GM12878 (cell line): Measurements from ENCODE around the gene RAMP1. TPM values are rescaled to one million over a fixed set of nuclear protein-coding genes. Genes with fewer than 3 reads are reported as not detected.

Experiments
- ATAC-seq: fragments of 200-7000 bp; cut with Tn5 transposase; 3 replicates; pipeline ENCODE4 v1.9.1; 2020; ENCODE audit warnings: mild to moderate bottlenecking, moderate library complexity
- BruUV-seq: library from RNA; stranded (reverse); fragments of 400-500 nt; replicated peaks from 2 replicates; lab custom pipeline; 2021; lab: Mats Ljungman, UMichigan
- CTCF ChIA-PET: fragments of 300-600 bp; sonication (Branson Sonifier 250); formaldehyde crosslinking; extraction: SDS; loops from one replicate; lab custom pipeline; 2021; ENCODE audit warnings: inconsistent platforms; lab: Yijun Ruan, JAX
- POLR2A ChIA-PET: fragments of 350-600 bp; formaldehyde crosslinking; extraction: SDS; loops from one replicate; lab custom pipeline; 2021; ENCODE audit warnings: inconsistent platforms; lab: Charles Lee
- RAD21 ChIA-PET: fragments of 300-600 bp; sonication (Branson Sonifier 250); formaldehyde crosslinking; loops from one replicate; lab custom pipeline; 2023; ENCODE audit warnings: antibody characterized with exemption; ENCODE audit not compliant: unreplicated experiment; lab: Charles Lee
- SMC1A ChIA-PET: fragments of 300-600 bp; sonication (Branson Sonifier 250); formaldehyde crosslinking; loops from one replicate; lab custom pipeline; 2023; ENCODE audit not compliant: unreplicated experiment, uncharacterized antibody; lab: Charles Lee
- DNase-seq: peaks from one replicate; pipeline ENCODE4 v3.0.0-alpha.2; 2011; ENCODE audit warnings: low read depth, low spot score
- FAIRE-seq: peaks from 3 replicates; lab custom pipeline; 2011; peaks lifted over from hg19 to GRCh38; lab: Jason Lieb, UNC
- H2AFZ ChIP-seq: 2 replicates; pipeline ENCODE4 v1.6.0; 2011; ENCODE audit warnings: low read depth, low read length, control low read depth; ENCODE audit not compliant: control insufficient read depth
- H3K27ac ChIP-seq: 2 replicates; pipeline ENCODE4 v1.5.1; 2011; ENCODE audit warnings: control low read depth; ENCODE audit not compliant: control insufficient read depth, insufficient read depth
- H3K27me3 ChIP-seq, 2 experiments: replicated peaks in 1 of 2; 2 replicates each; pipeline versions ENCODE4 v1.6.0 to v1.6.1; 2011; ENCODE audit warnings: low read length in 1 of 2; ENCODE audit not compliant: control insufficient read depth in 2 of 2, insufficient read depth in 2 of 2
- H3K36me3 ChIP-seq, 2 experiments: 2 replicates each; pipeline ENCODE4 v1.5.1; 2011; ENCODE audit warnings: low read length in 1 of 2; ENCODE audit not compliant: control insufficient read depth in 2 of 2, insufficient read depth in 2 of 2
- H3K4me1 ChIP-seq: 2 replicates; pipeline ENCODE4 v1.6.1; 2011; ENCODE audit warnings: mild to moderate bottlenecking, low read length, moderate library complexity, mixed read lengths; ENCODE audit not compliant: control insufficient read depth, insufficient read depth
- H3K4me2 ChIP-seq: 2 replicates; pipeline ENCODE4 v1.6.0; 2011; ENCODE audit warnings: control low read depth; ENCODE audit not compliant: control insufficient read depth, insufficient read depth
- H3K4me3 ChIP-seq: fragments of 200-600 bp; sonication (generic); 2 replicates; pipeline ENCODE4 v1.5.1; 2016
- H3K79me2 ChIP-seq: 2 replicates; pipeline ENCODE4 v1.6.0; 2011; ENCODE audit warnings: low read length; ENCODE audit not compliant: control insufficient read depth, insufficient read depth
- H3K9ac ChIP-seq: 2 replicates; pipeline ENCODE4 v1.8.0; 2011; ENCODE audit warnings: low read length, control low read depth, mixed read lengths; ENCODE audit not compliant: control insufficient read depth, insufficient read depth
- H3K9me3 ChIP-seq: replicated peaks from 3 replicates; pipeline ENCODE4 v1.5.1; 2011; ENCODE audit warnings: mild to moderate bottlenecking, low read length; ENCODE audit not compliant: control insufficient read depth, insufficient read depth
- H4K20me1 ChIP-seq: 2 replicates; pipeline ENCODE4 v1.6.0; 2011; ENCODE audit not compliant: control insufficient read depth, insufficient read depth
- FOXK2 ChIP-seq: fragments of 450-650 bp; IDR thresholded peaks from 2 replicates; pipeline ENCODE4 v1.6.1; 2017; ENCODE audit warnings: mild to moderate bottlenecking, moderate library complexity
- HDGF ChIP-seq: fragments of 450-650 bp; IDR thresholded peaks from 2 replicates; pipeline ENCODE4 v1.6.1; 2016; ENCODE audit warnings: antibody characterized with exemption
- MYC ChIP-seq: IDR thresholded peaks from 2 replicates; pipeline ENCODE4 v1.6.1; 2011; ENCODE audit warnings: mild to moderate bottlenecking, low read length, moderate library complexity, inconsistent platforms; ENCODE audit not compliant: insufficient read depth, insufficient replicate concordance, insufficient read length, severe bottlenecking
- NFYA ChIP-seq: IDR thresholded peaks from 2 replicates; pipeline ENCODE4 v1.6.1; 2011; ENCODE audit warnings: low read depth, mild to moderate bottlenecking, low read length, improper control_type of control experiment, borderline replicate concordance
- POLR2AphosphoS5 ChIP-seq: IDR thresholded peaks from 2 replicates; pipeline ENCODE4 v1.6.1; 2011; ENCODE audit warnings: mild to moderate bottlenecking, low read length, inconsistent platforms
- RELA ChIP-seq: fragments of 450-650 bp; IDR thresholded peaks from 2 replicates; pipeline ENCODE4 v1.8.0; 2014; ENCODE audit warnings: borderline replicate concordance; ENCODE audit not compliant: partially characterized antibody
- SMAD1 ChIP-seq: fragments of 450-650 bp; IDR thresholded peaks from 2 replicates; pipeline ENCODE4 v1.6.1; 2018; ENCODE audit warnings: mild to moderate bottlenecking, low read depth; ENCODE audit not compliant: partially characterized antibody
- TCF3 ChIP-seq: IDR thresholded peaks from 2 replicates; pipeline ENCODE4 v1.6.1; 2012; ENCODE audit warnings: low read depth, mild to moderate bottlenecking, low read length, borderline replicate concordance; ENCODE audit not compliant: insufficient read depth
- ZNF384 ChIP-seq: IDR thresholded peaks from 2 replicates; pipeline ENCODE4 v1.6.1; 2012; ENCODE audit warnings: low read depth, mild to moderate bottlenecking, low read length, improper control_type of control experiment, borderline replicate concordance
- WGBS: methylation state at CpG from one replicate; pipeline ENCODE4 v1.1.6; 2016; ENCODE audit warnings: low lambda C conversion rate; ENCODE audit not compliant: insufficient replicate concordance, insufficient coverage; ENCODE audit errors: missing lambda C conversion rate; 5-methylcytosine and 5-hydroxymethylcytosine counted together
- in situ Hi-C: fragments of 300-500 bp; cut with MboI; formaldehyde crosslinking; loops from 9 replicates; pipeline ENCODE4 v1.14.3; 2018; ENCODE audit warnings: mixed read lengths
- intact Hi-C: fragments of 100-400 bp; cut with micrococcal nuclease; formaldehyde crosslinking; loops from one replicate; pipeline ENCODE4 v1.14.2; 2022; ENCODE audit not compliant: unreplicated experiment
- polyA plus RNA-seq, 11 experiments: library from polyadenylated mRNA; depleted of rRNA in 4 of 11; unstranded in 6 of 11; stranded (reverse) in 5 of 11; fragments of >200 nt; fragmentation: Nextera tagmentation in 4 of 11; fragmentation: Illumina TruSeq in 1 of 11; extraction: Ambion mirVana in 4 of 11; extraction: Trizol in 1 of 11; gene quantifications; 1 replicate in 1 of 11; 2 replicates in 10 of 11; pipeline versions ENCODE4 v1.2.1 to v1.2.3, GENCODE V29; 2011 to 2016; ENCODE audit warnings: inconsistent platforms in 2 of 11, missing spikeins in 2 of 11, low read depth in 1 of 11
- total RNA-seq, 4 experiments: library from RNA; depleted of rRNA in 3 of 4; stranded (reverse); fragments of >200 nt in 3 of 4; fragmentation: Illumina TruSeq in 1 of 4; extraction: Trizol in 1 of 4; gene quantifications; 2 replicates each; pipeline versions ENCODE4 v1.2.1 to v1.2.3, GENCODE V29; 2013 to 2021
- TF ChIP-seq, protein P1 (sequence below): fragments of 450-650 bp; IDR thresholded peaks from 2 replicates; pipeline ENCODE4 v1.6.1; 2017; ENCODE audit warnings: antibody characterized with exemption, mild to moderate bottlenecking, moderate library complexity
- TF ChIP-seq, protein P2 (sequence below): fragments of 450-650 bp; formaldehyde crosslinking; IDR thresholded peaks from 2 replicates; pipeline ENCODE4 v1.4.0; 2022; ENCODE audit warnings: mild to moderate bottlenecking, moderate library complexity
- TF ChIP-seq, protein P3 (sequence below): IDR thresholded peaks from 2 replicates; pipeline ENCODE4 v1.6.1; 2011; ENCODE audit warnings: borderline replicate concordance, low read depth, mild to moderate bottlenecking, moderate library complexity, mixed read lengths, low read length; ENCODE audit not compliant: insufficient read depth; ENCODE audit errors: extremely low read length
- TF ChIP-seq, protein P4 (sequence below): fragments of 450-650 bp; IDR thresholded peaks from 2 replicates; pipeline ENCODE4 v1.6.1; 2017; ENCODE audit warnings: borderline replicate concordance

The RAMP1 gene
- total and polyA plus RNA-seq, 10 of the 15 experiments (the other 5 are each of a cell fraction or from before 2014, with no cell fraction given) = 0.11 to 0.19 (median 0.12) TPM; not detected in 7

DNA sequence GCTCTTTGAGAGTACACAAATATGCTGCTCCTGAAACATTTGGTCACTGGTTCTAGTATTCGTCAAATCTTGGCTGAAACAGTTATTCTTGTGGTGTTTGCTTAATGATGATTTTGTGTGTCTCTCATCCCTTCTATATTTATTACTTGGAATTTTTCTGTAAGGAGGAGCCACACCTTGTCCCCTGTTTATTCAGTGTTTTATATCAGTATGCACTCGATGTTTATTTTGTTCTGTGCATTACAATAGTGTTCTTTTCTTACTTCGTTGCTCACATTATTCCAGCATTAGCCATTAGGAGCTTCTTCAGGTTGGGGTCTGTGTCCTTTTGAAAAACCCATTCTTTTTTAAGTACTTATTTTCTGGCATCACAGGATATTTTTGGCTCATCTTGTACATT is 5.1 kb upstream of the RAMP1 start:
- in situ Hi-C loops = no loop called here
- intact Hi-C loops = no loop called here
- Histone ChIP-seq H4K20me1 (no peaks in the 10 kb centered on the region), H3K9ac (no peak overlapping the region), H2AFZ (no peak overlapping the region), H3K27me3 (peaks cover 4 to 7% of the 10 kb centered on the region in 2 experiments; a peak in 3 of 4 replicates), H3K9me3 (no peaks in the 10 kb centered on the region), H3K36me3 (no peaks in the 10 kb centered on the region), H3K4me2 (no peak overlapping the region), H3K4me1 (no peaks in the 10 kb centered on the region), H3K79me2 (no peaks in the 10 kb centered on the region), H3K27ac (no peak overlapping the region), H3K4me3 (no peak overlapping the region)
- ChIA-PET RAD21 (interaction anchor here (0.7 kb wide), 1 partner anchor 409 kb away, joined by 4 read pairs; no protein-coding TSS in a partner anchor), CTCF (interaction anchor here (0.8 kb wide), 1 partner anchor 114 kb away, joined by 3 read pairs; no protein-coding TSS in a partner anchor), SMC1A (interaction anchor here (1.1 kb wide), 1 partner anchor 182 kb away, joined by 3 read pairs; no protein-coding TSS in a partner anchor), POLR2A (interaction anchor here (0.6 kb wide), 1 partner anchor 757 kb away, joined by 3 read pairs; no protein-coding TSS in a partner anchor)
- DNase-seq (no peak), FAIRE-seq (no peak), ATAC-seq (no peak)
- BruUV-seq = no TSS peak
- WGBS = 58% methylated on average over 3 of the region's 3 CpGs
- TF ChIP-seq, protein P1, sequence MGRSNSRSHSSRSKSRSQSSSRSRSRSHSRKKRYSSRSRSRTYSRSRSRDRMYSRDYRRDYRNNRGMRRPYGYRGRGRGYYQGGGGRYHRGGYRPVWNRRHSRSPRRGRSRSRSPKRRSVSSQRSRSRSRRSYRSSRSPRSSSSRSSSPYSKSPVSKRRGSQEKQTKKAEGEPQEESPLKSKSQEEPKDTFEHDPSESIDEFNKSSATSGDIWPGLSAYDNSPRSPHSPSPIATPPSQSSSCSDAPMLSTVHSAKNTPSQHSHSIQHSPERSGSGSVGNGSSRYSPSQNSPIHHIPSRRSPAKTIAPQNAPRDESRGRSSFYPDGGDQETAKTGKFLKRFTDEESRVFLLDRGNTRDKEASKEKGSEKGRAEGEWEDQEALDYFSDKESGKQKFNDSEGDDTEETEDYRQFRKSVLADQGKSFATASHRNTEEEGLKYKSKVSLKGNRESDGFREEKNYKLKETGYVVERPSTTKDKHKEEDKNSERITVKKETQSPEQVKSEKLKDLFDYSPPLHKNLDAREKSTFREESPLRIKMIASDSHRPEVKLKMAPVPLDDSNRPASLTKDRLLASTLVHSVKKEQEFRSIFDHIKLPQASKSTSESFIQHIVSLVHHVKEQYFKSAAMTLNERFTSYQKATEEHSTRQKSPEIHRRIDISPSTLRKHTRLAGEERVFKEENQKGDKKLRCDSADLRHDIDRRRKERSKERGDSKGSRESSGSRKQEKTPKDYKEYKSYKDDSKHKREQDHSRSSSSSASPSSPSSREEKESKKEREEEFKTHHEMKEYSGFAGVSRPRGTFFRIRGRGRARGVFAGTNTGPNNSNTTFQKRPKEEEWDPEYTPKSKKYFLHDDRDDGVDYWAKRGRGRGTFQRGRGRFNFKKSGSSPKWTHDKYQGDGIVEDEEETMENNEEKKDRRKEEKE = no peak
- TF ChIP-seq FOXK2 = no peak
- TF ChIP-seq, protein P2, sequence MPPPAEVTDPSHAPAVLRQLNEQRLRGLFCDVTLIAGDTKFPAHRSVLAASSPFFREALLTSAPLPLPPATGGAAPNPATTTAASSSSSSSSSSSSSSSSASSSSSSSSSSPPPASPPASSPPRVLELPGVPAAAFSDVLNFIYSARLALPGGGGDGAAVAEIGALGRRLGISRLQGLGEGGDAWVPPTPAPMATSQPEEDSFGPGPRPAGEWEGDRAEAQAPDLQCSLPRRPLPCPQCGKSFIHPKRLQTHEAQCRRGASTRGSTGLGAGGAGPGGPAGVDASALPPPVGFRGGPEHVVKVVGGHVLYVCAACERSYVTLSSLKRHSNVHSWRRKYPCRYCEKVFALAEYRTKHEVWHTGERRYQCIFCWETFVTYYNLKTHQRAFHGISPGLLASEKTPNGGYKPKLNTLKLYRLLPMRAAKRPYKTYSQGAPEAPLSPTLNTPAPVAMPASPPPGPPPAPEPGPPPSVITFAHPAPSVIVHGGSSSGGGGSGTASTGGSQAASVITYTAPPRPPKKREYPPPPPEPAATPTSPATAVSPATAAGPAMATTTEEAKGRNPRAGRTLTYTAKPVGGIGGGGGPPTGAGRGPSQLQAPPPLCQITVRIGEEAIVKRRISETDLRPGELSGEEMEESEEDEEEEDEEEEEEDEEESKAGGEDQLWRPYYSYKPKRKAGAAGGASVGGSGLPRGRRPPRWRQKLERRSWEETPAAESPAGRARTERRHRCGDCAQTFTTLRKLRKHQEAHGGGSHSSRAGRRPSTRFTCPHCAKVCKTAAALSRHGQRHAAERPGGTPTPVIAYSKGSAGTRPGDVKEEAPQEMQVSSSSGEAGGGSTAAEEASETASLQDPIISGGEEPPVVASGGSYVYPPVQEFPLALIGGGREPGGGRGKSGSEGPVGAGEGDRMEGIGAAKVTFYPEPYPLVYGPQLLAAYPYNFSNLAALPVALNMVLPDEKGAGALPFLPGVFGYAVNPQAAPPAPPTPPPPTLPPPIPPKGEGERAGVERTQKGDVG (CRISPR knock-in tag) = no peak
- TF ChIP-seq POLR2AphosphoS5 = no peak
- no peak for TF ChIP-seq SMAD1
- TF ChIP-seq TCF3 = no peak
- no peak for TF ChIP-seq MYC
- no peak for TF ChIP-seq HDGF
- TF ChIP-seq, protein P3, sequence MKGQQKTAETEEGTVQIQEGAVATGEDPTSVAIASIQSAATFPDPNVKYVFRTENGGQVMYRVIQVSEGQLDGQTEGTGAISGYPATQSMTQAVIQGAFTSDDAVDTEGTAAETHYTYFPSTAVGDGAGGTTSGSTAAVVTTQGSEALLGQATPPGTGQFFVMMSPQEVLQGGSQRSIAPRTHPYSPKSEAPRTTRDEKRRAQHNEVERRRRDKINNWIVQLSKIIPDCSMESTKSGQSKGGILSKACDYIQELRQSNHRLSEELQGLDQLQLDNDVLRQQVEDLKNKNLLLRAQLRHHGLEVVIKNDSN = no peak
- no peak for TF ChIP-seq RELA
- TF ChIP-seq ZNF384 = no peak
- TF ChIP-seq, protein P4, sequence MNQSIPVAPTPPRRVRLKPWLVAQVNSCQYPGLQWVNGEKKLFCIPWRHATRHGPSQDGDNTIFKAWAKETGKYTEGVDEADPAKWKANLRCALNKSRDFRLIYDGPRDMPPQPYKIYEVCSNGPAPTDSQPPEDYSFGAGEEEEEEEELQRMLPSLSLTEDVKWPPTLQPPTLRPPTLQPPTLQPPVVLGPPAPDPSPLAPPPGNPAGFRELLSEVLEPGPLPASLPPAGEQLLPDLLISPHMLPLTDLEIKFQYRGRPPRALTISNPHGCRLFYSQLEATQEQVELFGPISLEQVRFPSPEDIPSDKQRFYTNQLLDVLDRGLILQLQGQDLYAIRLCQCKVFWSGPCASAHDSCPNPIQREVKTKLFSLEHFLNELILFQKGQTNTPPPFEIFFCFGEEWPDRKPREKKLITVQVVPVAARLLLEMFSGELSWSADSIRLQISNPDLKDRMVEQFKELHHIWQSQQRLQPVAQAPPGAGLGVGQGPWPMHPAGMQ = no peak
- TF ChIP-seq NFYA = no peak
